Measurements from ENCODE around the gene STK38.

- TF ChIP-seq BCL6 (CRISPR knock-in tag; IDR thresholded peaks at IDR 0.05) (no peak), POLR2A (IDR thresholded peaks at IDR 0.05; ENCODE audit: insufficient read depth in 1 of 2, low read depth in 2 of 2, low read length in 2 of 2) (no peak), CBFB (CRISPR knock-in tag; IDR thresholded peaks at IDR 0.05) (no peak), THRA (CRISPR knock-in tag; IDR thresholded peaks at IDR 0.05; ENCODE audit: borderline replicate concordance) (no peak), CREB1 (IDR thresholded peaks at IDR 0.05) (no peak), CREB1 (CRISPR knock-in tag; IDR thresholded peaks at IDR 0.05) (no peak), KIAA2018 (CRISPR knock-in tag; IDR thresholded peaks at IDR 0.05; ENCODE audit: borderline replicate concordance) (no peak), JUNB (CRISPR knock-in tag; IDR thresholded peaks at IDR 0.05; ENCODE audit: borderline replicate concordance) (no peak)
Measured at GRCh38 chr6:36592221-36592655, 45.0 kb upstream of the STK38 start.
